ENCODE results near the gene GATM.

GRCh38 chr15:45346381-45346780, 32.0 kb downstream of the GATM start:
- no peak for TF ChIP-seq ZNF207 (IDR thresholded peaks at IDR 0.05; ENCODE audit: borderline replicate concordance)
- no peak for TF ChIP-seq RAD21 (IDR thresholded peaks at IDR 0.05; ENCODE audit: insufficient read depth, low read depth, low read length)
- no peak for TF ChIP-seq ZNF217 (IDR thresholded peaks at IDR 0.05)
- TF ChIP-seq, protein P1, sequence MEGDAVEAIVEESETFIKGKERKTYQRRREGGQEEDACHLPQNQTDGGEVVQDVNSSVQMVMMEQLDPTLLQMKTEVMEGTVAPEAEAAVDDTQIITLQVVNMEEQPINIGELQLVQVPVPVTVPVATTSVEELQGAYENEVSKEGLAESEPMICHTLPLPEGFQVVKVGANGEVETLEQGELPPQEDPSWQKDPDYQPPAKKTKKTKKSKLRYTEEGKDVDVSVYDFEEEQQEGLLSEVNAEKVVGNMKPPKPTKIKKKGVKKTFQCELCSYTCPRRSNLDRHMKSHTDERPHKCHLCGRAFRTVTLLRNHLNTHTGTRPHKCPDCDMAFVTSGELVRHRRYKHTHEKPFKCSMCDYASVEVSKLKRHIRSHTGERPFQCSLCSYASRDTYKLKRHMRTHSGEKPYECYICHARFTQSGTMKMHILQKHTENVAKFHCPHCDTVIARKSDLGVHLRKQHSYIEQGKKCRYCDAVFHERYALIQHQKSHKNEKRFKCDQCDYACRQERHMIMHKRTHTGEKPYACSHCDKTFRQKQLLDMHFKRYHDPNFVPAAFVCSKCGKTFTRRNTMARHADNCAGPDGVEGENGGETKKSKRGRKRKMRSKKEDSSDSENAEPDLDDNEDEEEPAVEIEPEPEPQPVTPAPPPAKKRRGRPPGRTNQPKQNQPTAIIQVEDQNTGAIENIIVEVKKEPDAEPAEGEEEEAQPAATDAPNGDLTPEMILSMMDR (IDR thresholded peaks at IDR 0.05 in 2 of 3, conservative IDR thresholded peaks at IDR 0.05 in 1 of 3; ENCODE audit: control insufficient read depth in 2 of 3, extremely low read depth in 1 of 3, insufficient read depth in 1 of 3, low read depth in 3 of 3, low read length in 3 of 3) = no peak
- TF ChIP-seq POLR2AphosphoS5 (IDR thresholded peaks at IDR 0.05; ENCODE audit: low read length) = no peak
- no peak for TF ChIP-seq CEBPZ (IDR thresholded peaks at IDR 0.05; ENCODE audit: low read depth, low read length)
- no peak for TF ChIP-seq TCF7 (IDR thresholded peaks at IDR 0.05; ENCODE audit: borderline replicate concordance)

All from GM12878 (cell line).